ENCODE data around the gene VSIG4.
"Not testable (repeated sequence)": the region's sequence is repeated elsewhere in the genome, so short reads cannot be mapped to it uniquely, and the experiment has no call there.

Gene VSIG4

DNA sequence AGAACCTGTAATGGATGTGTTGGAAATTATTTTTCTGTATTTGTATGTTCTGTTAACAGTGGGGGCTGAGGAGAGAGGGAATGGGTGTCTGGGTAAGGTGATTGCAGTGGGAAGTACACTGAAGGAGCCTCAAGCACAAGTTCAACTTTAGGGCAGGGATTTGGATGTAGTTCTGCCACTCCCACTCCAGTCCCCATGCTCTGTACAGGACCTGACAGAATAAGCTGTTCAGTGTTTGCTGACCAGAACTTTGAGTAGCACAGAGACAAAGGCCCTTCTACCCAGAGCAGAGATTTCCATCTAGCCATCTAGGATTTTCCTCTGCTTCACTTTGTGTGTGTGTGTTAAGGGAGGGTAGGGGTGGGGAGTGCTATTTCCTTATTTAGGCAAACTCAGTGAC is 49.2 kb downstream of the VSIG4 start:
- Mint-ChIP-seq H3K4me3 (no peak overlapping the region), H3K4me1 (no peaks in the 10 kb centered on the region), H3K27me3 (ENCODE audit: low read depth, poor library complexity) (no peaks in the 10 kb centered on the region), H3K36me3 (ENCODE audit: low read depth) (no peaks in the 10 kb centered on the region), H3K27ac (no peak overlapping the region), H3K9me3 (peaks cover 35% of the 10 kb centered on the region)
- DNase-seq, result no peak
- TF ChIP-seq, protein P1, sequence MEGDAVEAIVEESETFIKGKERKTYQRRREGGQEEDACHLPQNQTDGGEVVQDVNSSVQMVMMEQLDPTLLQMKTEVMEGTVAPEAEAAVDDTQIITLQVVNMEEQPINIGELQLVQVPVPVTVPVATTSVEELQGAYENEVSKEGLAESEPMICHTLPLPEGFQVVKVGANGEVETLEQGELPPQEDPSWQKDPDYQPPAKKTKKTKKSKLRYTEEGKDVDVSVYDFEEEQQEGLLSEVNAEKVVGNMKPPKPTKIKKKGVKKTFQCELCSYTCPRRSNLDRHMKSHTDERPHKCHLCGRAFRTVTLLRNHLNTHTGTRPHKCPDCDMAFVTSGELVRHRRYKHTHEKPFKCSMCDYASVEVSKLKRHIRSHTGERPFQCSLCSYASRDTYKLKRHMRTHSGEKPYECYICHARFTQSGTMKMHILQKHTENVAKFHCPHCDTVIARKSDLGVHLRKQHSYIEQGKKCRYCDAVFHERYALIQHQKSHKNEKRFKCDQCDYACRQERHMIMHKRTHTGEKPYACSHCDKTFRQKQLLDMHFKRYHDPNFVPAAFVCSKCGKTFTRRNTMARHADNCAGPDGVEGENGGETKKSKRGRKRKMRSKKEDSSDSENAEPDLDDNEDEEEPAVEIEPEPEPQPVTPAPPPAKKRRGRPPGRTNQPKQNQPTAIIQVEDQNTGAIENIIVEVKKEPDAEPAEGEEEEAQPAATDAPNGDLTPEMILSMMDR (IDR thresholded peaks at IDR 0.05), result no peak

DNA sequence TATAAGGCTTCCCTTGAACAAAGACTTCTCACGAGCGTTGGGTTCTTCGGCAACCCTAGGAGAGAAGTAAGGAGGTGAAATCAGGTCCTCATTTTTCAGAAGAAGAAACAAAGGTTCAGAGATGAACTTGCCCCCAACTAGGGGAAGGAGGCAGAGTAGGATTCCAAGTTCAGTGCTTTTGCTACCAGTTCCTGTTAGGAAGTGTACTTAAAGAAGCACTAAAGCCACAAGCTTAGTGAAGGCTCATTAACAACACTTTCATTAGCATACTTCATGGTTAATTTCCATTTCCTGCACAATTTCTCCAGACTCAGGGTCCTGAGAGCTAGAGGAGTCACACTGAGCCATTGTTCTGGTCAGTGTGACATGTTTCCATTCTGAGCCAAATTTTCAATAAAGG is 52.1 kb downstream of the VSIG4 start:
- DNase-seq, result no peak
- H3K27me3 Mint-ChIP-seq (ENCODE audit: low read depth, poor library complexity), result no peaks in the 10 kb centered on the region
- no peak overlapping the region for H3K4me3 Mint-ChIP-seq
- TF ChIP-seq, protein P1 (IDR thresholded peaks at IDR 0.05), result no peak
- H3K9me3 Mint-ChIP-seq, result peaks cover 43% of the 10 kb centered on the region
- no peaks in the 10 kb centered on the region for H3K4me1 Mint-ChIP-seq
- H3K27ac Mint-ChIP-seq, result no peak overlapping the region
- H3K36me3 Mint-ChIP-seq (ENCODE audit: low read depth), result no peaks in the 10 kb centered on the region

DNA sequence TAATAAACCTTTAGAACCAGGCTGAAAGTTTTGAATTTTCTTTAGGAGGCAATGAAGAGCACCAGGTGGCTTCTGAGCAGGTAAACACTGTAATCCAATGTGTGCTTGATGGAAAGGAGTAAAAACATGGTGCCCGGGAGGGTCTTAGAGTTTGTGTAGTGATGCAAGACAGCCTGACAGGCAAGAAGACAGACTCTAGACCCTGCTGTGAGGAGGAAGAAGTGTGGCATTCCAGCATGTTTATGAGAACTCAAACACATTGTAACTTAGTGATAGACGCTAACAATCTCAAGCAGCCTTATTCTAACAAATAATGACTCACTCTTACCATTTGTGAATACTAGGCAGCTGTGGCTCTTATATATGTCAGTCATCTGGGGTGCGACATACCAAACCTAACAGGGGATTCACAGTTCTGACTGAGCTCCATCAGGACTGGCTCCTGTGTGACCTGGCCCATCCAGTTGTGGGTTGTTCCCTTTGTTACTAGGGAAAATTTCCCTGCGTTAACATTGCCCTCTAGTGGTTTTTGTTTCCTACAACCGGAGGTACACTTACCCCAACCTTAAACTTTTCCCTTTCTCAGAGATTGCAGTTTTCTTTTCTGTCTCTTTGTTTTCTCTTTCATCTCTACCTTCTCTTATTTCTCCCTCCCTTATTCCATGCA is 53.8 kb downstream of the VSIG4 start:
- no peaks in the 10 kb centered on the region for H3K4me1 Mint-ChIP-seq
- no peak overlapping the region for H3K4me3 Mint-ChIP-seq
- DNase-seq, result peak; percentile 13
- TF ChIP-seq, protein P1 (IDR thresholded peaks at IDR 0.05), result peak; percentile 43
- H3K27ac Mint-ChIP-seq, result peak overlapping the region; percentile 18
- no peaks in the 10 kb centered on the region for H3K36me3 Mint-ChIP-seq (ENCODE audit: low read depth)
- no peaks in the 10 kb centered on the region for H3K27me3 Mint-ChIP-seq (ENCODE audit: low read depth, poor library complexity)
- H3K9me3 Mint-ChIP-seq, result peaks cover 46% of the 10 kb centered on the region

DNA sequence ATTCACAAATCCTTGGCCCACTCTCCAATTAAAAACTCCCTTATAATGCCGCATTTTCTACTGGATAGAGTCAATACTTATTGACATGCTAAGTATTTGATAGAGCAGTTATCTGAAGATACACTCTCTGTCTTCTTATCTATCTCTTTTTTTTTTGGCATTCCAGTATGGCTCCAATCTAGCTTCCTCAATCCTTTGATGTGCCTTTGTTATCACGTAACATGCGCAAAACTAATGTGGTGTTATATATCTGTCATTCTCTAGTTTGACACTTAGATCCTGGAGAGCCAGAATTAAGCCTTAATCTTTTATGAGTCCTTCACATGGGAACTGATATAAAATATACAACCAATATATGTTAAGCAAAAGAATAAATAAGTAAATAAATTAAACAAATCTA is 54.7 kb downstream of the VSIG4 start:
- H3K4me1 Mint-ChIP-seq, result no peaks in the 10 kb centered on the region
- H3K27ac Mint-ChIP-seq, result no peak overlapping the region
- H3K27me3 Mint-ChIP-seq (ENCODE audit: low read depth, poor library complexity), result no peaks in the 10 kb centered on the region
- TF ChIP-seq, protein P1 (IDR thresholded peaks at IDR 0.05), result no peak
- H3K36me3 Mint-ChIP-seq (ENCODE audit: low read depth), result no peaks in the 10 kb centered on the region
- peaks cover 48% of the 10 kb centered on the region for H3K9me3 Mint-ChIP-seq
- DNase-seq, result no peak
- no peak overlapping the region for H3K4me3 Mint-ChIP-seq

DNA sequence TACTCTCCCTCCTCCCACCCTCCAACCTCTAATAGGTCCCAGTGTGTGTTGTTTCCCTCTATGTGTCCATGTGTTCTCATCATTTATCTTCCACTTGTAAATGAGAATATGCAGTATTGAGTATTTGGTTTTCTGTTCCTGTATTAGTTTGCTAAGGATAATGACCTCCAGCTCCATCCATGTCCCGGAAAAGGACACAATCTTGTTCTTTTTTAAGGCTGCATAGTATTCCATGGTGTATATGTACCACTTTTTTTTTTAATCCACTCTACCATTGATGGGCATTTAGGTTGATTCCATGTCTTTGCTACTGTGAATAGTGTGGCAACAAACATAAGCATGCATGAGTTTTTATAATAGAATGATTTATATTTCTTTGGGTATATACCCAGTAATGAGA is 62.7 kb downstream of the VSIG4 start:
- not testable (repeated sequence) for H3K27ac Mint-ChIP-seq; H3K4me3 Mint-ChIP-seq; DNase-seq; H3K4me1 Mint-ChIP-seq; H3K36me3 Mint-ChIP-seq (ENCODE audit: low read depth); H3K27me3 Mint-ChIP-seq (ENCODE audit: low read depth, poor library complexity)
- H3K9me3 Mint-ChIP-seq, result peaks cover 70% of the 10 kb centered on the region

DNA sequence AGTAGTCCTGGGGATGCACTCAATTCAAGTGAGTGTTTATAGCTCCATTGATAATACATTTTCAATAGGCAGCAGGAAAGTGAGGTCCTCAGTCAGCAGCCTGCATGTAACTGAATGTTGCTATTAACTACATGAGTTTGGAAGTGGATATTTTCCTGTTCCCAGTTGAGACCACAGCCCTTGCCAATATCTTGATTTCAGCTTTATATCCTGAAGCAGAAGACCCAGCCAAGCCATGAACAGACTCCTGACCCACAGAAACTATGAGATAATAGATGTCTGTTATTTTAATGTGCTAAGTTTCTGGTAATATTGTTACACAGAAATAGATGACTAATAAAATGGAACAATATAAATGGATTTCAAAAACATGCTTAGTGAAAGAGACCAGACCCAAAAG is 63.7 kb downstream of the VSIG4 start:
- TF ChIP-seq, protein P1 (IDR thresholded peaks at IDR 0.05), result no peak
- Mint-ChIP-seq H3K27me3 (ENCODE audit: low read depth, poor library complexity) (no peaks in the 10 kb centered on the region), H3K4me1 (no peaks in the 10 kb centered on the region), H3K27ac (no peak overlapping the region), H3K4me3 (no peak overlapping the region), H3K36me3 (ENCODE audit: low read depth) (no peaks in the 10 kb centered on the region), H3K9me3 (peaks cover 71% of the 10 kb centered on the region)
- DNase-seq, result no peak

DNA sequence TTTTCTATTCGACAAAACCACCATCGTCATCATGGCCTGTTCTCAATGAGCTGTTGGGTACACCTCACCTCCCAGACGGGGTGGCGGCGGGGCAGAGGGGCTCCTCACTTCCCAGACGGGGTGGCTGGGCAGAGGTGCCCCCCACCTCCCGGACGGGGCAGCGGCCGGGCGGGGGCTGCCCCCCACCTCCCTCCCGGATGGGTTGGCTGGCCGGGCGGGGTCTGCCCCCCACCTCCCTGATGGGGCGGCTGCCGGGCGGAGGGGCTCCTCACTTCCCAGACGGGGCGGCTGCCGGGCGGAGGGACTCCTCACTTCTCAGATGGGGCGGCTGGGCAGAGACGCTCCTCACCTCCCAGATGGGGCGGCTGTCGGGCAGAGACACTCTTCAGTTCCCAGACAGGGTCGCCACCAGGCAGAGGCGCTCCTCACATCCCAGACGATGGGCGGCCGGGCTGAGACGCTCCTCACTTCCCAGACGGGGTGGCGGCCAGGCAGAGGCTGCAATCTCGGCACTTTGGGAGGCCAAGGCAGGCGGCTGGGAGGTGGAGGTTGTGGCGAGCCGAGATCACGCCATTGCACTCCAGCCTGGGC is 64.6 kb downstream of the VSIG4 start:
- H3K4me3 Mint-ChIP-seq; H3K27me3 Mint-ChIP-seq (ENCODE audit: low read depth, poor library complexity); H3K27ac Mint-ChIP-seq; DNase-seq; H3K36me3 Mint-ChIP-seq (ENCODE audit: low read depth); H3K4me1 Mint-ChIP-seq: not testable (repeated sequence)
- H3K9me3 Mint-ChIP-seq, result peaks cover 64% of the 10 kb centered on the region

Measured in nephron progenitor cell (in vitro differentiated cells).